Left lung (tissue), 10 donors: ENCODE data around the gene GATAD2A. TPM values are rescaled to one million over a fixed set of nuclear protein-coding genes. Genes with fewer than 3 reads are reported as not detected.
"Not testable (repeated sequence)": the region's sequence is repeated elsewhere in the genome, so short reads cannot be mapped to it uniquely, and the experiment has no call there.

Experiments
- ATAC-seq: fragments of 200-7000 bp; cut with Tn5 transposase; one replicate; pipeline ENCODE4 v1.9.1; 2020; ENCODE audit warnings: moderate library complexity
- DNase-seq, 4 donors: peaks; one replicate each; pipeline ENCODE4 v3.0.0-alpha.2; 2013 to 2020
- H3K27ac ChIP-seq, 2 donors: fragments of 200-600 bp; sonication (generic) in 1 of 2; one replicate each; pipeline versions ENCODE4 v1.5.0 to v1.8.0; 2020 to 2021
- H3K27me3 ChIP-seq, 2 donors: fragments of 200-600 bp; sonication (generic) in 1 of 2; one replicate each; pipeline versions ENCODE4 v1.5.0 to v1.8.0; 2020 to 2021
- H3K36me3 ChIP-seq, 2 donors: fragments of 200-600 bp; sonication (generic) in 1 of 2; one replicate each; pipeline versions ENCODE4 v1.5.0 to v1.8.0; 2020 to 2021
- H3K4me1 ChIP-seq, 2 donors: fragments of 200-600 bp; one replicate each; pipeline ENCODE4 v1.8.0; 2021
- H3K4me3 ChIP-seq, 2 donors: fragments of 200-600 bp; sonication (generic) in 1 of 2; one replicate each; pipeline versions ENCODE4 v1.5.0 to v1.8.0; 2020 to 2021; ENCODE audit warnings: mild to moderate bottlenecking in 1 of 2
- H3K9me3 ChIP-seq, 2 donors: fragments of 200-600 bp; sonication (generic) in 1 of 2; one replicate each; pipeline versions ENCODE4 v1.5.0 to v1.8.0; 2020 to 2021
- intact Hi-C, 2 donors: fragments of 100-400 bp; cut with DNase I; formaldehyde crosslinking; loops; one replicate each; pipeline versions ENCODE4 v1.11.2 to v1.14.2; 2022
- polyA plus RNA-seq, 6 donors: library from polyadenylated mRNA; unstranded; fragments of 120-200 nt; gene quantifications; one replicate each; pipeline ENCODE4 v1.2.1, GENCODE V29; 2013; ENCODE audit not compliant: insufficient read length in 6 of 6
- total RNA-seq, 2 donors: library from RNA; stranded (reverse); fragmentation: NEBNext Ultra II Directional; extraction: Animal tissue kit (Norgen Biotek cat#: 25700); gene quantifications; one replicate each; pipeline ENCODE4 v1.2.1, GENCODE V29; 2021
- TF ChIP-seq, protein P1 (sequence below), 2 donors: fragments of 200-600 bp; sonication (generic) in 1 of 2; IDR thresholded peaks; one replicate each; pipeline versions ENCODE4 v1.5.0 to v1.8.0; 2021; ENCODE audit warnings: antibody characterized with exemption in 2 of 2
- donor health status: DM: no; HTN: yes; CAD: no.
- donor health status: DM: no; HTN: no; CAD: no.

The GATAD2A gene
- total and polyA plus RNA-seq, 8 donors, result 39.3 to 97.3 (median 49.0) TPM

DNA sequence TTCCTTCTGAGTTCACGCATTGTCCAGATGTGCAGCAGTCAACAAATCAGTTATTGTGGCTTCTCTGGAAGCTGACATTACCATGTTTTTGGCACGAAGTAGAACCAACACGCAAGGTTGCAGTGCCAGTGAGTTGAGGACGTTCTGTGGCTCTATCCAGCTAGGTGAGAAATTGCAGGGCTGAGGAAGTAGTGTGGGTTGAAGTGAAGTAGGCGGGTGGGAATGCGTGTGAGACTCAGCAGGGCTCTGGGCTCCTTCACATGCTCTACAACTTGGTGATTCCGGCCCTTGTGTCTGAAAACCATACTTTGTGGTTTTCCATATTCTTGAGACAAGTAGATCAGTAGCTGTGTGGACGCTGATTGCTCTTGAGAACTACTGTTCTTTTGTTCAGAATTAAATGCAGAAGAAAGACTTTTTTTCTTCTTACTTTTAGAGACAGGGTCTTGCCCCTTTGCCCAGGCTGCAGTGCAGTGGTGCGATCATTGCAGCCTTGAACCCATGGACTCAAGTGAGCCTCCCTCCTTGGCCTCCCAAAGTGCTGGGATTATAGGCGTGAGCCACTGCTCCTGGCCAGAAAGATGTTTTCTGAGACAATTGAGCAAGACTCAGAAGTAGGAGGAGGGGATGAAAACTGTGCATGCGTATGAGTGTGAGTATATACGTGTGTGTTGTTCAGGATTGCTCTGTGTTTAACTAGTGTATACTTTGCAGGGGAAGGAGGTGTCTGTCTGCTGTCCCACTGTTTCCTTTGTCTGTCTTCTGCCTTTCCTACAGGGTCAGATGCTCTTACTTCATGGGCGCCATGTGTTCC is 46.2 kb downstream of the GATAD2A start:
- peak; percentile 81 for ATAC-seq
- H3K4me1 ChIP-seq, result peaks cover 8 to 65% of the 10 kb centered on the region in 2 donors

DNA sequence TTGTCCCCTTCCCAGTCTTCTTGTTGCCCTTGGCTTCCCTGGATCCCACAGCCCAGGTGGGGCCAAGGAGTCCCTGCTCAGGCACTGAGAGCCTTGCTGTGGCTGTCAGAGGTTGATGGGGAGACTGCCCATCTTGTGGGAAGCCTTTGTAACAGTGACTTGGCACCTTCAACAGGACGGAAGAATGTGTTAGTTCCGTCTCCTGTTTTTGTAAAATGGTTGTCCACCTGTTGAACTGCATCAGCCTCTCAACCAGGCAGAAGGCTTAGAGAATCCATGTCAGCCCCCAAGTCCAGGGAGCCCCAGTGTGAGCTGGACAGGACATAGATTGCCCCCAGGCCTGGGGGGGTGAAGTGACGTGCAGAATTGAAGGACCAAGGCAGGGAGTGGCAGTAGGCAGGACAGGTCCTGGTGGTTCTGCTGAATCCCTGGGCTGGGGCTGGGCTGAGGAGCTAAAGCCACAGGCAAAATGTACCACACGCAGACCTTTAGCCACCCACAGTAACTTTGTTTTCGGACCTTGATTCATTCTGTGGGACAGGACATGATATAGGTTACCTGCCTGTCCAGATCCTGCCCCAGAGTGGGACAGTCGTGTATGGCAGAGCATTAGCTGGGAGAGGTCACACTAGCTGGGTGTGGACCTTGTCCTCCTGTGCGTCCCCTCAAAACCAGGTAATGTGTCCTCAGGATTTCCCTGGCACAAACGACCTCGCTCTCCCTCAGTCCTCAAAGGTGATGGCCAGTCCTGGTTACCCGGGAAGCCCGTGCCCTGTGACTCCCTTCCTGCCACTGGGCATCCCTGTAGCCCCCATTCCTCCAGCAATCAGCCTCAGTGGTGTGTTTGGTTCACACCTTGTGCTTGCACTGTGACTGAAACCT is 47.0 kb downstream of the GATAD2A start:
- TF ChIP-seq, protein P1, sequence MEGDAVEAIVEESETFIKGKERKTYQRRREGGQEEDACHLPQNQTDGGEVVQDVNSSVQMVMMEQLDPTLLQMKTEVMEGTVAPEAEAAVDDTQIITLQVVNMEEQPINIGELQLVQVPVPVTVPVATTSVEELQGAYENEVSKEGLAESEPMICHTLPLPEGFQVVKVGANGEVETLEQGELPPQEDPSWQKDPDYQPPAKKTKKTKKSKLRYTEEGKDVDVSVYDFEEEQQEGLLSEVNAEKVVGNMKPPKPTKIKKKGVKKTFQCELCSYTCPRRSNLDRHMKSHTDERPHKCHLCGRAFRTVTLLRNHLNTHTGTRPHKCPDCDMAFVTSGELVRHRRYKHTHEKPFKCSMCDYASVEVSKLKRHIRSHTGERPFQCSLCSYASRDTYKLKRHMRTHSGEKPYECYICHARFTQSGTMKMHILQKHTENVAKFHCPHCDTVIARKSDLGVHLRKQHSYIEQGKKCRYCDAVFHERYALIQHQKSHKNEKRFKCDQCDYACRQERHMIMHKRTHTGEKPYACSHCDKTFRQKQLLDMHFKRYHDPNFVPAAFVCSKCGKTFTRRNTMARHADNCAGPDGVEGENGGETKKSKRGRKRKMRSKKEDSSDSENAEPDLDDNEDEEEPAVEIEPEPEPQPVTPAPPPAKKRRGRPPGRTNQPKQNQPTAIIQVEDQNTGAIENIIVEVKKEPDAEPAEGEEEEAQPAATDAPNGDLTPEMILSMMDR (IDR thresholded peaks at IDR 0.05), result no peak
- no peaks in the 10 kb centered on the region for H3K36me3 ChIP-seq
- DNase-seq (no peak), ATAC-seq (no peak)
- peaks cover 3 to 64% of the 10 kb centered on the region in 2 donors for H3K4me1 ChIP-seq
- intact Hi-C loops, result no loop called here
- no peaks in the 10 kb centered on the region for H3K9me3 ChIP-seq
- H3K27me3 ChIP-seq, result no peaks in the 10 kb centered on the region
- H3K4me3 ChIP-seq, result no peak overlapping the region
- peak overlapping the region in 1 of 2 donors; percentile 79 for H3K27ac ChIP-seq

More for the DNA sequence above, 46.2 kb downstream of the GATAD2A start:
- TF ChIP-seq, protein P1 (IDR thresholded peaks at IDR 0.05), result no peak
- Histone ChIP-seq H3K4me3 (no peak overlapping the region), H3K27me3 (no peaks in the 10 kb centered on the region), H3K27ac (peak overlapping the region in 1 of 2 donors; percentile 79), H3K9me3 (no peaks in the 10 kb centered on the region), H3K36me3 (no peaks in the 10 kb centered on the region)
- intact Hi-C loops, result no loop called here
- no peak for DNase-seq

DNA sequence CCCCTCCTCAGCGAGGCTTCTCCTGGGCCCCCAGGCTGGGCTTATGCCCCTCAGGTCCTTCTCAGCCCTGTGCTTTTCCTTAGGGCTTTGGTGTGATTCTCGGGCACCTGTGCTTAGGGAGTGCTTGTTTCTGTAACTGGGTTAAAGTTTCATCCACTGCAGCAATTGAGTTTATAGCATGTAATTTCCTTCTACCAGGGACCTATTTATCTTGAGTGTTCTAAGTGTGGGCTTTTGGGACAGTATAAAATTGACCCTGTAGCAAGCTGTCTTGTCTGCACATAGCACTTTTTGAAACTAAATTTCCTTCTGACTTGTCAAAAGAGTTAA is 47.6 kb downstream of the GATAD2A start:
- intact Hi-C loops, result no loop called here
- no peak overlapping the region for H3K4me3 ChIP-seq
- no peak for DNase-seq
- no peaks in the 10 kb centered on the region for H3K36me3 ChIP-seq
- peak overlapping the region in 1 of 2 donors; percentile 79 for H3K27ac ChIP-seq
- H3K4me1 ChIP-seq, result peaks cover 0 to 64% of the 10 kb centered on the region in 2 donors
- TF ChIP-seq, protein P1 (IDR thresholded peaks at IDR 0.05), result no peak
- no peaks in the 10 kb centered on the region for H3K27me3 ChIP-seq
- no peak for ATAC-seq
- H3K9me3 ChIP-seq, result no peaks in the 10 kb centered on the region

DNA sequence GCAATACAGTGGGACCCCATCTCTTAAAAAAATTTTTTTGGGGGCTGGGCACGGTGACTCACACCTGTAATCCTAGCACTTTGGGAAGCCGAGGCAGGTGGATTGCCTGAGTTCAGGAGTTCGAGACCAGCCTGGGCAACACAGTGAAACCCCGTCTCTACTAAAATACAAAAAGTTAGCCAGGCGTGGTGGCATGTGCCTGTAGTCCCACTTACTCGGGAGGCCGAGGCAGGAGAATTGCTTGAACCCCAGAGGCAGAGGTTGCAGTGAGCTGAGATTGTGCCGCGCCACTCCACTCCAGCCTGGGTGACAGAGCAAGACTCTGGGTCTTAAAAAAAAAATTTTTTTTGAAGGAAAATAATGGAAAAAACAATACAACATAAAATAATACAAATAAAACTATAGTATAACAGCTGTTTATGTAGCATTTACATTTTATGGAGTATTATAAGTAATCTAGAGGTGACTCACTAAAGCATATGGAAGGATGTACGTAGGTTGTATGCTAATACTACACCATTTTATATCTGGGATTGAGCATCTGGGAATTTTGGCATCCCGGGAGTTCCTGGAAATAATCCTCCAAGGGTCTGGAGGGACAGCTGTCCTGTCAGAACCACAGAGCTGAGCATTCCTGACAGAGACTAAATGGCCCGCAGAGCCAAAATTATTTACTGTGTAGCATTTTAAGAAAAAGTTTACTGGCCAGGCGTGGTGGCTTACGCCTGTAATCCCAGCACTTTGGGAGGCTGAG is 49.9 kb downstream of the GATAD2A start:
- H3K36me3 ChIP-seq, H3K27ac ChIP-seq, intact Hi-C loops, H3K27me3 ChIP-seq, H3K4me3 ChIP-seq, ATAC-seq, H3K9me3 ChIP-seq, DNase-seq: not testable (repeated sequence)
- H3K4me1 ChIP-seq, result peaks cover 17 to 75% of the 10 kb centered on the region in 2 donors

DNA sequence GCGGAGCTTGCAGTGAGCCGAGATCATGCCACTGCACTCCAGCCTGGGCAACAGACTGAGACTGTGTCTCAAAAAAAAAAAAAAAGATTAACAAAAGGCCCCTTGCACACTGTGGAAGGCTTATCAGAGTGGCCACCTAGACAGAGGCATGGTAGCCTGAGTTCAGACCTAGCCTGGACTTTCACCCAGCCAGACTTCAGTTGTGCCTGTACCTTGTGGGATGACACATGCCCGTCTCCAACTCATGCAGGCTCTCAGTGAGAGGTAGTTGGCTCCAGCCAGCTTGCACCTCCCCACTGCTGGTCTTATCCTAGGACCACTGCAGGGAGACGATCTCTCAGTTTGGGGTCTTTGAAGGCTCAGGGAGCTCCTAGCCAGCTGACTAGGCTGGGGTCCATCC is 52.2 kb downstream of the GATAD2A start:
- peaks cover 40 to 75% of the 10 kb centered on the region in 2 donors for H3K4me1 ChIP-seq
- ATAC-seq (no peak), DNase-seq (no peak)
- H3K27ac ChIP-seq, result peak overlapping the region in 1 of 2 donors; percentile 97
- no peaks in the 10 kb centered on the region for H3K27me3 ChIP-seq
- H3K9me3 ChIP-seq, result no peaks in the 10 kb centered on the region
- H3K4me3 ChIP-seq, result no peak overlapping the region
- intact Hi-C loops, result no loop called here
- H3K36me3 ChIP-seq, result no peaks in the 10 kb centered on the region
- TF ChIP-seq, protein P1 (IDR thresholded peaks at IDR 0.05), result no peak
